DND-41 (cell line): ENCODE data around the gene P2RX5.

Source experiments
- ATAC-seq: fragments of 200-7000 bp; cut with Tn5 transposase; 3 replicates; pipeline ENCODE4 v1.9.1; 2021; ENCODE audit warnings: low read depth; ENCODE audit not compliant: insufficient read depth
- DNase-seq: peaks from one replicate; pipeline ENCODE4 v3.0.0-alpha.2; 2020
- H2AFZ ChIP-seq: 2 replicates; pipeline ENCODE4 v1.6.0; 2012; ENCODE audit warnings: low read depth, low read length
- H3K27ac ChIP-seq: 2 replicates; pipeline ENCODE4 v1.5.1; 2012; ENCODE audit warnings: low read length, inconsistent platforms
- H3K27me3 ChIP-seq: fragments of 200-600 bp; sonication (generic); 2 replicates; pipeline ENCODE4 v1.6.0; 2012; ENCODE audit warnings: low read length, mild to moderate bottlenecking, inconsistent platforms; ENCODE audit not compliant: insufficient read depth, poor library complexity
- H3K36me3 ChIP-seq: 2 replicates; pipeline ENCODE4 v1.5.1; 2012; ENCODE audit warnings: low read length, inconsistent platforms; ENCODE audit not compliant: insufficient read depth
- H3K4me1 ChIP-seq: 2 replicates; pipeline ENCODE4 v1.5.1; 2012; ENCODE audit warnings: mild to moderate bottlenecking, low read length; ENCODE audit not compliant: insufficient read depth
- H3K4me2 ChIP-seq: 2 replicates; pipeline ENCODE4 v1.6.0; 2012; ENCODE audit warnings: mild to moderate bottlenecking, moderate library complexity, low read length, inconsistent platforms; ENCODE audit not compliant: insufficient read depth
- H3K4me3 ChIP-seq, 2 experiments: fragments of 200-600 bp in 1 of 2; shearing (Covaris generic) in 1 of 2; 2 replicates each; pipeline ENCODE4 v1.5.1; 2012 to 2016; ENCODE audit warnings: inconsistent platforms in 2 of 2, low read length in 2 of 2, mild to moderate bottlenecking in 2 of 2, low read depth in 1 of 2, moderate library complexity in 1 of 2
- H3K79me2 ChIP-seq: 2 replicates; pipeline ENCODE4 v1.6.0; 2012; ENCODE audit warnings: low read length, inconsistent platforms; ENCODE audit not compliant: insufficient read depth
- H3K9ac ChIP-seq: 2 replicates; pipeline ENCODE4 v1.6.0; 2012; ENCODE audit warnings: low read depth, mild to moderate bottlenecking, inconsistent platforms, low read length, moderate library complexity
- H3K9me3 ChIP-seq: 2 replicates; pipeline ENCODE4 v1.5.1; 2012; ENCODE audit warnings: low read length, moderate library complexity, mild to moderate bottlenecking, inconsistent platforms; ENCODE audit not compliant: insufficient read depth, severe bottlenecking
- H4K20me1 ChIP-seq: 2 replicates; pipeline ENCODE4 v1.6.0; 2012; ENCODE audit warnings: low read length; ENCODE audit not compliant: insufficient read depth
- EZH2 ChIP-seq: IDR thresholded peaks from 3 replicates; pipeline ENCODE4 v1.6.1; 2012; ENCODE audit warnings: borderline replicate concordance, low read depth, mild to moderate bottlenecking, moderate library complexity, low read length, inconsistent platforms; ENCODE audit not compliant: severe bottlenecking
- TF ChIP-seq, protein P1 (sequence below): IDR thresholded peaks from 2 replicates; pipeline ENCODE4 v1.5.1; 2012; ENCODE audit warnings: borderline replicate concordance, low read length, moderate library complexity, mild to moderate bottlenecking; ENCODE audit not compliant: poor library complexity, severe bottlenecking; ENCODE audit errors: extremely low read depth

P2RX5 gene

GRCh38 chr17:3723556-3724377, 27.8 kb upstream of the P2RX5 start, which contains the start of gene HASPIN:
Gene HASPIN, plus strand, starts transcription at chr17:3723903. Its CDS starts 33 bp downstream, at chr17:3723936.
- Histone ChIP-seq H3K79me2 (peaks cover 68% of the 10 kb centered on the region), H3K4me2 (peak within 1 kb of the TSS; percentile 99), H3K36me3 (peaks cover 57% of the 10 kb centered on the region), H2AFZ (peak within 1 kb of the TSS; percentile 94), H3K27ac (peak within 1 kb of the TSS; percentile 82), H3K4me3 (peak within 1 kb of the TSS; percentile 80 to 94), H4K20me1 (peaks cover 22% of the 10 kb centered on the region), H3K4me1 (peaks cover 49% of the 10 kb centered on the region), H3K9me3 (no peaks in the 10 kb centered on the region), H3K9ac (peak within 1 kb of the TSS; percentile 89), H3K27me3 (no peaks in the 10 kb centered on the region)
- DNase-seq (peak; percentile 93), ATAC-seq (peak; percentile 89)
- TF ChIP-seq, protein P1, sequence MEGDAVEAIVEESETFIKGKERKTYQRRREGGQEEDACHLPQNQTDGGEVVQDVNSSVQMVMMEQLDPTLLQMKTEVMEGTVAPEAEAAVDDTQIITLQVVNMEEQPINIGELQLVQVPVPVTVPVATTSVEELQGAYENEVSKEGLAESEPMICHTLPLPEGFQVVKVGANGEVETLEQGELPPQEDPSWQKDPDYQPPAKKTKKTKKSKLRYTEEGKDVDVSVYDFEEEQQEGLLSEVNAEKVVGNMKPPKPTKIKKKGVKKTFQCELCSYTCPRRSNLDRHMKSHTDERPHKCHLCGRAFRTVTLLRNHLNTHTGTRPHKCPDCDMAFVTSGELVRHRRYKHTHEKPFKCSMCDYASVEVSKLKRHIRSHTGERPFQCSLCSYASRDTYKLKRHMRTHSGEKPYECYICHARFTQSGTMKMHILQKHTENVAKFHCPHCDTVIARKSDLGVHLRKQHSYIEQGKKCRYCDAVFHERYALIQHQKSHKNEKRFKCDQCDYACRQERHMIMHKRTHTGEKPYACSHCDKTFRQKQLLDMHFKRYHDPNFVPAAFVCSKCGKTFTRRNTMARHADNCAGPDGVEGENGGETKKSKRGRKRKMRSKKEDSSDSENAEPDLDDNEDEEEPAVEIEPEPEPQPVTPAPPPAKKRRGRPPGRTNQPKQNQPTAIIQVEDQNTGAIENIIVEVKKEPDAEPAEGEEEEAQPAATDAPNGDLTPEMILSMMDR, result no peak
- TF ChIP-seq EZH2, result no peak

DNA sequence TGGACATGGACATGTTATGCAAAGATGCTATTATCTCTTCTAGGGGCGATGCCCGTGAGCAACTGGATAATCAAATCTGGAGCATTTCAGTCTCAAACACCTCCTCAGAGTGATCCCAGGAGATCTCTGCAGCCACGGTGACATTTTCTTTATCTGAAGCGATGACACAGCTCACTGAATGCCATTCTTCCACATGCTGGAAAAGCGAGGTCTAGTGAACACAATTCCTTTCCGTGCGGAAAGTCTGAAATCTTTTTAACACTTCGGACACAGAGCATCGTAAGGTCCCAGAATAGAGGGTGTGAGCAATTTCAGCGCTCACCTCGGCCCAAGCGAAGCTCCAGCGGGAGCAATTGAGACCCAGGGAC, 27.2 kb upstream of the P2RX5 start:
- Histone ChIP-seq H4K20me1 (peaks cover 22% of the 10 kb centered on the region), H2AFZ (peak overlapping the region; percentile 94), H3K4me2 (peak overlapping the region; percentile 99), H3K4me1 (peaks cover 49% of the 10 kb centered on the region), H3K9ac (peak overlapping the region; percentile 89), H3K36me3 (peaks cover 62% of the 10 kb centered on the region), H3K27me3 (no peaks in the 10 kb centered on the region), H3K4me3 (peak overlapping the region; percentile 80 to 94; a peak in 3 of 4 replicates), H3K27ac (peak overlapping the region; percentile 82), H3K79me2 (peaks cover 68% of the 10 kb centered on the region), H3K9me3 (no peaks in the 10 kb centered on the region)
- no peak for DNase-seq
- TF ChIP-seq, protein P1, result peak; percentile 20
- TF ChIP-seq EZH2, result no peak
- ATAC-seq, result no peak

- Histone ChIP-seq H3K36me3 (peaks cover 62% of the 10 kb centered on the region), H3K4me1 (peaks cover 45% of the 10 kb centered on the region), H3K9me3 (no peaks in the 10 kb centered on the region), H3K79me2 (peaks cover 64% of the 10 kb centered on the region), H3K27me3 (no peaks in the 10 kb centered on the region), H3K4me2 (peak overlapping the region; percentile 99), H3K9ac (peak overlapping the region; percentile 89), H2AFZ (peak overlapping the region; percentile 94), H3K27ac (peak overlapping the region; percentile 82), H3K4me3 (peak overlapping the region; percentile 80 to 94; a peak in 3 of 4 replicates), H4K20me1 (peaks cover 22% of the 10 kb centered on the region)
- no peak for ATAC-seq
- DNase-seq, result no peak
- TF ChIP-seq, protein P1, result no peak
- TF ChIP-seq EZH2, result no peak
Measured at GRCh38 chr17:3722716-3723115, 26.8 kb upstream of the P2RX5 start.
